Subcutaneous abdominal adipose tissue (tissue), 5 donors: Measurements from ENCODE around the gene S100A1.
"Not testable (repeated sequence)": the region's sequence is repeated elsewhere in the genome, so short reads cannot be mapped to it uniquely, and the experiment has no call there.

Experiments
- H3K27ac ChIP-seq: one replicate; pipeline ENCODE4 v1.7.0; 2013; ENCODE audit warnings: low read depth, mild to moderate bottlenecking, inconsistent platforms, low read length, moderate library complexity
- H3K27me3 ChIP-seq, 5 donors: one replicate each; pipeline ENCODE4 v1.7.0; 2013; ENCODE audit warnings: low read length in 5 of 5, inconsistent platforms in 1 of 5; ENCODE audit not compliant: control insufficient read depth in 5 of 5, insufficient read depth in 4 of 5
- H3K36me3 ChIP-seq, 5 donors: one replicate each; pipeline ENCODE4 v1.7.0; 2013; ENCODE audit warnings: low read length in 5 of 5; ENCODE audit not compliant: control insufficient read depth in 5 of 5, insufficient read depth in 5 of 5
- H3K4me1 ChIP-seq, 5 donors: one replicate each; pipeline ENCODE4 v1.7.0; 2013; ENCODE audit warnings: low read length in 5 of 5, mild to moderate bottlenecking in 3 of 5, moderate library complexity in 1 of 5; ENCODE audit not compliant: control insufficient read depth in 5 of 5, insufficient read depth in 5 of 5
- H3K4me3 ChIP-seq, 5 donors: one replicate each; pipeline ENCODE4 v1.7.0; 2013; ENCODE audit warnings: low read length in 5 of 5, low read depth in 1 of 5
- H3K9ac ChIP-seq, 5 donors: one replicate each; pipeline ENCODE4 v1.7.0; 2013; ENCODE audit warnings: low read length in 5 of 5, mild to moderate bottlenecking in 4 of 5, moderate library complexity in 3 of 5
- H3K9me3 ChIP-seq, 5 donors: one replicate each; pipeline ENCODE4 v1.7.0; 2013; ENCODE audit warnings: low read length in 5 of 5; ENCODE audit not compliant: control insufficient read depth in 5 of 5
- donor health status: healthy.
- donor health status: healthy.
- donor health status: healthy.
- donor health status: healthy.
- donor health status: healthy.

Gene S100A1

GRCh38 chr1:153635872-153636271 is 7.6 kb downstream of the S100A1 start:
- Histone ChIP-seq H3K36me3 (peaks cover 15 to 50% (median 43%) of the 10 kb centered on the region in 5 donors), H3K4me1 (peaks cover 3 to 46% (median 44%) of the 10 kb centered on the region in 5 donors)

DNA sequence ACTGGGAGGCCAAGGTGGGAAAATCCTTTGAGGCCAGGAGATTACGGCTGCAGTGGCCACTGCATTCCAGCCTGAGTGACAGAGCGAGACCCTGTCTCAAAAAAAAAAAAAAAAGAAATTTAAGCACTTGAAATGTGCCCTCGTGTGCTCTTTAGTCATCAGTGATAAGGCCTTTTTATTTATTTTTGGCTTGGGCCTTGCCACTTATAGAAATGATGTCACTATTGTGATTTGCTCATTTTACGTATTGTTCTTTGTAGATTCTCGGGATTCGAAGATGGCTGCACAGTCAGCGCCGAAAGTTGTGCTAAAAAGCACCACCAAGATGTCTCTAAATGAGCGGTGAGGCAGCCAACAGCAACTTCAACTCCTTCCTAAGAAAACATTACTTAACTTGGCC is 8.1 kb downstream of the S100A1 start:
- Histone ChIP-seq H3K27ac (peak overlapping the region; percentile 100), H3K9me3 (no peaks in the 10 kb centered on the region), H3K9ac (no peak overlapping the region), H3K27me3 (no peaks in the 10 kb centered on the region), H3K36me3 (peaks cover 20 to 54% (median 47%) of the 10 kb centered on the region in 5 donors), H3K4me1 (peaks cover 3 to 46% (median 44%) of the 10 kb centered on the region in 5 donors), H3K4me3 (no peak overlapping the region)

More at GRCh38 chr1:153635872-153636271, 7.6 kb downstream of the S100A1 start:
- H3K27me3 ChIP-seq: no peaks in the 10 kb centered on the region
- H3K27ac ChIP-seq: peak overlapping the region; percentile 100
- peak overlapping the region in 1 of 5 donors; percentile 7 for H3K4me3 ChIP-seq
- H3K9ac ChIP-seq: no peak overlapping the region
- H3K9me3 ChIP-seq: no peaks in the 10 kb centered on the region

GRCh38 chr1:153638261-153638660 is 10.0 kb downstream of the S100A1 start:
- peak overlapping the region in 1 of 5 donors; percentile 13 for H3K9ac ChIP-seq
- no peak overlapping the region for H3K27ac ChIP-seq
- no peaks in the 10 kb centered on the region for H3K27me3 ChIP-seq
- H3K36me3 ChIP-seq: peaks cover 35 to 73% (median 67%) of the 10 kb centered on the region in 5 donors
- no peak overlapping the region for H3K4me3 ChIP-seq
- H3K9me3 ChIP-seq: no peaks in the 10 kb centered on the region
- H3K4me1 ChIP-seq: peaks cover under 1 to 46% (median 34%) of the 10 kb centered on the region in 5 donors

DNA sequence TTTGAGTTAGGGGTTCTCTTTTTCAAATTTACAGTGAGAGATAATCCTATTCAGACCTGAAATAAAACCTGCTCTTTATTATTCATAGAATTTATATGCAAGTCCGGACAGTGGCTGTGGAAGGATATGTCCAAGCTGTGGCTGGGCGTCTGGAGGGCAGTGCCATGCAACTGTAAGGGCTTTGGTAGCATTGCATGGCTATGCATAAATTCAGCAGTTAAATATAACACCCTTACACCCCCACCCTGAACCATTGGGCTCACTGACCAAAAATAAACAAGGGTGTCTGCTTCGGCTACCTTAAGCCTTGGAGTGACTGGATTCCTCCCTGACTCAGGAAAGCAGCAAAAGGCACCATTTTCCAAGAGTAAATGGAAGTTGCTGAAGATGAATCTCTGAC is 11.0 kb downstream of the S100A1 start:
- Histone ChIP-seq H3K4me1 (peaks cover 0 to 53% (median 39%) of the 10 kb centered on the region in 5 donors), H3K27ac (no peak overlapping the region)

GRCh38 chr1:153640213-153640612 is 12.0 kb downstream of the S100A1 start:
- Histone ChIP-seq H3K36me3 (peaks cover 51 to 92% (median 83%) of the 10 kb centered on the region in 5 donors), H3K4me1 (peaks cover 0 to 51% (median 35%) of the 10 kb centered on the region in 5 donors)
- H3K27ac ChIP-seq, H3K9ac ChIP-seq, H3K27me3 ChIP-seq, H3K4me3 ChIP-seq, H3K9me3 ChIP-seq: not testable (repeated sequence)

More for the DNA sequence above, 11.0 kb downstream of the S100A1 start:
- H3K4me3 ChIP-seq: no peak overlapping the region
- peaks cover 45 to 84% (median 77%) of the 10 kb centered on the region in 5 donors for H3K36me3 ChIP-seq
- no peaks in the 10 kb centered on the region for H3K27me3 ChIP-seq
- no peak overlapping the region for H3K9ac ChIP-seq
- no peaks in the 10 kb centered on the region for H3K9me3 ChIP-seq

- Histone ChIP-seq H3K27ac (no peak overlapping the region), H3K4me1 (peaks cover 0 to 48% (median 28%) of the 10 kb centered on the region in 5 donors), H3K27me3 (no peaks in the 10 kb centered on the region), H3K4me3 (no peak overlapping the region), H3K36me3 (peaks cover 58 to 99% (median 89%) of the 10 kb centered on the region in 5 donors), H3K9me3 (no peaks in the 10 kb centered on the region), H3K9ac (peak overlapping the region in 1 of 5 donors; percentile 32)
Measured at GRCh38 chr1:153640861-153641260, 12.6 kb downstream of the S100A1 start.

- peaks cover 55 to 94% (median 81%) of the 10 kb centered on the region in 5 donors for H3K36me3 ChIP-seq
- peaks cover 0 to 48% (median 30%) of the 10 kb centered on the region in 5 donors for H3K4me1 ChIP-seq
- H3K27ac ChIP-seq: no peak overlapping the region
- no peak overlapping the region for H3K4me3 ChIP-seq
- H3K27me3 ChIP-seq: no peaks in the 10 kb centered on the region
- H3K9me3 ChIP-seq: no peaks in the 10 kb centered on the region
- H3K9ac ChIP-seq: peak overlapping the region in 2 of 5 donors; percentile 19
Measured at GRCh38 chr1:153642161-153642560, 13.9 kb downstream of the S100A1 start.

- H3K36me3 ChIP-seq: peaks cover 50 to 85% (median 74%) of the 10 kb centered on the region in 5 donors
- H3K9ac ChIP-seq: no peak overlapping the region
- H3K27ac ChIP-seq: peak overlapping the region; percentile 55
- peaks cover 0 to 48% (median 33%) of the 10 kb centered on the region in 5 donors for H3K4me1 ChIP-seq
- no peaks in the 10 kb centered on the region for H3K27me3 ChIP-seq
- H3K4me3 ChIP-seq: no peak overlapping the region
- H3K9me3 ChIP-seq: no peaks in the 10 kb centered on the region
Measured at GRCh38 chr1:153643100-153643499, 14.9 kb downstream of the S100A1 start.

DNA sequence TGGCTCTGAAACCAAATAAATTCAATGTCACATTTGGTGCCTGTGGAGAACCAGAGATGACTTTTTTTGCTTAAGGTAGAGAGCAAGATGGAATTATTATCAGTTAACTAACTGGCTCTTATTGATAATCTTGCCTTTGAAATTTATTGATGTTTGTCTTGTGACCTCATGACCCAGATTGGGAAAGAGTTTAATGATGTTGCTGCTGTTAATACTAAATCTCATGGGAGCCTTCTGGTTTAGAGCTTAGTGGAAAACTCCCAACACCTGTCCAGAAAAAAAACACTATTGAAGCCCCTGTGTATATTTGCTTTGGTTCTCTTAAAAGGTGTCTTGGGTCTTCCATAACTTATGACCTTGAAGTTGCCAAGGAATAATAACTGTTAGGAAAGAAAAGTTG is 15.6 kb downstream of the S100A1 start:
- H3K4me3 ChIP-seq: no peak overlapping the region
- peak overlapping the region; percentile 55 for H3K27ac ChIP-seq
- H3K9me3 ChIP-seq: no peaks in the 10 kb centered on the region
- H3K4me1 ChIP-seq: peaks cover 0 to 48% (median 35%) of the 10 kb centered on the region in 5 donors
- no peak overlapping the region for H3K9ac ChIP-seq
- peaks cover 50 to 78% (median 67%) of the 10 kb centered on the region in 5 donors for H3K36me3 ChIP-seq
- no peaks in the 10 kb centered on the region for H3K27me3 ChIP-seq

GRCh38 chr1:153646672-153647345 is 18.6 kb downstream of the S100A1 start:
- peaks cover 3 to 63% (median 47%) of the 10 kb centered on the region in 5 donors for H3K4me1 ChIP-seq
- peak overlapping the region in 1 of 5 donors; percentile 13 for H3K4me3 ChIP-seq
- peak overlapping the region in 1 of 5 donors; percentile 10 for H3K9ac ChIP-seq
- no peaks in the 10 kb centered on the region for H3K27me3 ChIP-seq
- peak overlapping the region; percentile 53 for H3K27ac ChIP-seq
- H3K36me3 ChIP-seq: peaks cover 35 to 48% (median 39%) of the 10 kb centered on the region in 5 donors
- H3K9me3 ChIP-seq: no peaks in the 10 kb centered on the region
